ENCODE measurements around the gene CBX8. TPM values are rescaled to one million over a fixed set of nuclear protein-coding genes. Genes with fewer than 3 reads are reported as not detected.
A peak's percentile ranks its signal among the peaks of the same experiment; 100 is the strongest.

The CBX8 gene
- total and polyA plus RNA-seq, 8 donors: 1.6 to 5.7 (median 4.1) TPM

DNA sequence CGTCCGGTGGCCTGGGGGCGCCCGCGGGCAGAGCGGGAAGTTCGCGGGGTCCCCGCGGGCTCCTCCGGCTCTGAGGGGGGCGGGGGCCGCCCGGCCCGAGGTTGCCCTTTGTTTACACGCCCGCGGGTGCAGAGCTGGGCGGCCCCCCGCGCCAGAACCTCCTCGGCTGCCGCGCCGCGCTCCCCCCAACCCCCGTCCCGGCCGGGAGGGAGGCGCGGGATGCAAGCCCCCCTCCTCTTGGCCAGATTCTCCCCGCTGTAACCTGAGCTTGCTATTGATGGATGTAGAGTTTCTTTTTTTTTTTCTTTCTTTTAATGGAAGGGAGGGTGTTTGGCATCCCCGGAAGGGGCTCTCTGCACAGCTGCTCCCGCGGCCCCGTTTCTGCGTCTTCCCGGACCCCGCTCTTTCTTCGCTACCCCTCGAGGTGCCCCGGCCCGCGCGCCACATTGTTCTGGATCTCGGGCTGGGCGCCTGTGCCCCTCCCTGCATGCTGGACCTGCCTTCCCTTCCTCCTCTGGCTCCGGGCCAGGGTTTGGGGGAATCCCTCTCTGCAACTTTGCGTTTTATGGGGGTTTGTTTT lies 18.3 kb downstream of the CBX8 start:
- ATAC-seq: peak in 1 of 4 donors; percentile 2
- 4 to 7% methylated on average over 34 to 49 of the region's 49 CpGs for whole genome bisulfite sequencing, 2 donors
- Histone ChIP-seq H3K27me3 (peaks cover 0 to 7% (median 2%) of the 10 kb centered on the region in 4 donors), H3K27ac (no peak overlapping the region), H3K4me3 (peak overlapping the region; percentile 53 to 73 (median 60)), H3K4me1 (peaks cover 0 to 16% (median 9%) of the 10 kb centered on the region in 3 donors), H3K9me3 (no peaks in the 10 kb centered on the region), H3K36me3 (no peaks in the 10 kb centered on the region)
- peak in 3 of 6 donors; percentile 64 to 76 (median 72) for DNase-seq
- no peak for FAIRE-seq
- TF ChIP-seq, protein P1, sequence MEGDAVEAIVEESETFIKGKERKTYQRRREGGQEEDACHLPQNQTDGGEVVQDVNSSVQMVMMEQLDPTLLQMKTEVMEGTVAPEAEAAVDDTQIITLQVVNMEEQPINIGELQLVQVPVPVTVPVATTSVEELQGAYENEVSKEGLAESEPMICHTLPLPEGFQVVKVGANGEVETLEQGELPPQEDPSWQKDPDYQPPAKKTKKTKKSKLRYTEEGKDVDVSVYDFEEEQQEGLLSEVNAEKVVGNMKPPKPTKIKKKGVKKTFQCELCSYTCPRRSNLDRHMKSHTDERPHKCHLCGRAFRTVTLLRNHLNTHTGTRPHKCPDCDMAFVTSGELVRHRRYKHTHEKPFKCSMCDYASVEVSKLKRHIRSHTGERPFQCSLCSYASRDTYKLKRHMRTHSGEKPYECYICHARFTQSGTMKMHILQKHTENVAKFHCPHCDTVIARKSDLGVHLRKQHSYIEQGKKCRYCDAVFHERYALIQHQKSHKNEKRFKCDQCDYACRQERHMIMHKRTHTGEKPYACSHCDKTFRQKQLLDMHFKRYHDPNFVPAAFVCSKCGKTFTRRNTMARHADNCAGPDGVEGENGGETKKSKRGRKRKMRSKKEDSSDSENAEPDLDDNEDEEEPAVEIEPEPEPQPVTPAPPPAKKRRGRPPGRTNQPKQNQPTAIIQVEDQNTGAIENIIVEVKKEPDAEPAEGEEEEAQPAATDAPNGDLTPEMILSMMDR (IDR thresholded peaks at IDR 0.05): no peak
- intact Hi-C loops (cut with DNase I): no loop called here

DNA sequence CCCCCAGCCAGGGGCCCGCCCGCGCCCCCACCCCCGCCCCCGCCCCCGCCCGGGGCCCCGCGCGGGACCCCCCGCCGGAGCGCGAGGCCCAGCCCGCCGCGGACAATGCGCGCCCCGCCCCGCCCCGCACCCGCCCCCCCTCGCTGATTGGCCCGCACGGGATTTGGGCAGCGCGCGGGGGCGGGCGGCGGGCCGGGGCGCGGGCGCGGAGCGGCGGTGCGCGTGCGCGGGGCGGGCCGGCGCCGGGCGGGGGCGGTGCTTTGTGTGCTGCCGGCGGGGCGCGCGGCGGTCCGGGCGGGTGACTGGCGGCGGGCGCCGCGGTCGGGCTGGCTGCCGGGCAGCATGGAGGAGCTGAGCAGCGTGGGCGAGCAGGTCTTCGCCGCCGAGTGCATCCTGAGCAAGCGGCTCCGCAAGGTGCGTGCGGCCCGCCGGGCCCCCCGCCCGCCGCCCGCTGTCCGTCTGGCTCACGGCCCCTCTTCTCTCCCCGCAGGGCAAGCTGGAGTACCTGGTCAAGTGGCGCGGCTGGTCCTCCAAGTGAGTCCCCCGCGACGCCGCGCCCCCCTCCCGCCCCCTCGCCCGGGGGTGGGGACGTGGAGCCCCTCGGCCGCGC lies 18.9 kb downstream of the CBX8 start, which contains the start of gene CBX2:
TSS of gene CBX2 (plus strand) at position 255 of the 610 bp plus-strand sequence. CDS start at position 343, 88 bp downstream.
- 0 to 1% methylated on average over 13 to 96 of the region's 96 CpGs for WGBS, 2 donors
- H3K4me1 ChIP-seq: peaks cover 0 to 16% (median 9%) of the 10 kb centered on the region in 3 donors
- peaks cover 0 to 7% (median 2%) of the 10 kb centered on the region in 4 donors for H3K27me3 ChIP-seq
- no peaks in the 10 kb centered on the region for H3K9me3 ChIP-seq
- H3K36me3 ChIP-seq: no peaks in the 10 kb centered on the region
- FAIRE-seq (no peak), ATAC-seq (peak; percentile 77 to 89 (median 84)), DNase-seq (peak; percentile 72 to 94 (median 84))
- peak within 1 kb of the TSS in 1 of 4 donors; percentile 42 for H3K27ac ChIP-seq
- intact Hi-C loops (cut with DNase I): no loop called here
- peak within 1 kb of the TSS; percentile 53 to 73 (median 60) for H3K4me3 ChIP-seq
- TF ChIP-seq, protein P1 (IDR thresholded peaks at IDR 0.05): no peak

DNA sequence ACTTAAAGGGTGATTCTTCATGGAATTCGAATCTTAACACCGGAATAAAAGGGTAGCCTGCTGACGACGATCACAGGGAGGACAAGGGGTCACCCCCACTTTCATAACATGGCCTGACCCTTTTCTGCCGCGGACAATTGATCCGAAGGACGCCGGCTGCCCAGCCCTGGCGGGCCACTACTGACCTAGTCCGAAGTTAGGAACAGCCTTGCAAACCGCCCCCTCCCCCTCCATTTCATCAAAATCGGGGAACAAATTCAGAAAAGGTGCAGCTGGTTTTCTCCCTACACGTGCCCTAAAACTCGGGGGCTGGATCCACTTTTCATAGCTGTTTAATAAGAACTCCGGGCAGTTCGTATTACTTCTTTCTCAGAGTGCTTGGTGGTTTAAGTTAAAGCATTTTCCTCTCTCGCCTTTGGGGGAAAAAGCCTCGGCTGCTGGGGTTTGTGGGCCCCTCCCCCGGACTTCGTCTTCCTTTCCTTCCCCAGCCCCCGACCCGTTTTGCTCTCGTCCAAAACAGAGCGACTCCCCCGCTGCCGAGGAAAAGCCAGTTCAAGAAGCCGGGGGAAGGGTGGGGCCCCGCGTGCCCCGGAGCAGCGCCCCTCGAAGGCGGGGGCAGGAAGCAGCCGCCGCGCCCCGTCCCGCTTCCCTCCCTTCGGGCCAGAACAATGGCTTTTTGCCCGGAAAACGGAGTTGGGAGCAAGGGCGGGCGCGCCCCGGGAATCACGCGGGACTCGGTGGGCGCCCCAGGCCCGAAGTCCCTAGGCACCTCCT lies 19.6 kb downstream of the CBX8 start:
- peak; percentile 32 to 50 (median 40) for ATAC-seq
- DNase-seq: peak in 4 of 6 donors; percentile 56 to 79 (median 70)
- FAIRE-seq: no peak
- WGBS, 2 donors: 6 to 9% methylated on average over 43 to 51 of the region's 51 CpGs
- peak overlapping the region in 1 of 4 donors; percentile 42 for H3K27ac ChIP-seq
- TF ChIP-seq, protein P1 (IDR thresholded peaks at IDR 0.05): no peak
- H3K9me3 ChIP-seq: no peaks in the 10 kb centered on the region
- intact Hi-C loops (cut with DNase I): no loop called here
- H3K4me1 ChIP-seq: peaks cover 0 to 16% (median 9%) of the 10 kb centered on the region in 3 donors
- no peaks in the 10 kb centered on the region for H3K36me3 ChIP-seq
- H3K4me3 ChIP-seq: peak overlapping the region; percentile 33 to 53 (median 44)
- peaks cover 0 to 7% (median 2%) of the 10 kb centered on the region in 4 donors for H3K27me3 ChIP-seq

DNA sequence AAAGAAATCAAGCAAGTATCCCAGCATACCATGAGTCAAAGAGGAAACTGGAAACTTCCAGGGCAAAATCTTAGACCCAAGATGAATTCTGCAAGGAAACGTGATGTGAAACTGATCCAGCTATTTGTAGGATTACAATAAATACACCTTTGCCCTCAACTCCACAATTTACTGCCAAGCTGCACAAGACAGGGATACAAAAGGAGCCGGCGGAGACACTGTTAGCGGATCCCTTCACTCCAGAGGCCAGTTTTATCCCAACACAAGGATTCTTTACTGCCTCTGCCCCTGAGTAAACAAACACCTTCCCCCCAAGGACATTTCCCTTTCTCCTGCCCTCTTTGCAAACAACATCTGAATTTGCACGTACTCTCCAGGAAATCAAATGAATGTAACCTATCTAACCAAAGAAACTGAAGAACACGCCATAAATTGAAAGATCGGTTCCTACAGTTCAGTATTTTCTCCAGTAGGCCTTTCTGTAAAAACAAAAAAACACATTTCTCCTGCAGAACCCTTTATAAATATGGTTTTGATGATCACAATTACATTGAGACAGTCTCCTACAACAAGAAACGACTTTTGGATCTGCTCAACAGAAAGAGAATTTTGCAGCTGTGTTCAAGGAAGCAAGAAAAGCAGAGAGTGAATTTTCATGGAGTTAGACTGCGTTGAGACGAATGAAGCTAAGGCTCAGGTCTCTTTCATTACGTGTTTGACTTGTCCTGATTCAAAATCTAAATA lies 20.3 kb downstream of the CBX8 start:
- H3K27ac ChIP-seq: peak overlapping the region in 1 of 4 donors; percentile 42
- 38 to 45% methylated on average over 11 of the region's 11 CpGs for WGBS, 2 donors
- no peaks in the 10 kb centered on the region for H3K36me3 ChIP-seq
- intact Hi-C loops (cut with DNase I): no loop called here
- H3K4me3 ChIP-seq: no peak overlapping the region
- FAIRE-seq (no peak), DNase-seq (no peak), ATAC-seq (no peak)
- TF ChIP-seq, protein P1 (IDR thresholded peaks at IDR 0.05): no peak
- no peaks in the 10 kb centered on the region for H3K9me3 ChIP-seq
- peaks cover 0 to 7% (median 2%) of the 10 kb centered on the region in 4 donors for H3K27me3 ChIP-seq
- peaks cover 0 to 16% (median 9%) of the 10 kb centered on the region in 3 donors for H3K4me1 ChIP-seq
